ENCODE results near the gene FKBP15. TPM values are rescaled to one million over a fixed set of nuclear protein-coding genes. Genes with fewer than 3 reads are reported as not detected.

FKBP15 gene
- total RNA-seq, 1 experiment from 2014 or later, result 18.5 TPM

- H3T11ph ChIP-seq (ENCODE audit: low read length), result no peak overlapping the region
- no peak overlapping the region for H2BK15ac ChIP-seq (ENCODE audit: low read depth, low read length)
- no peaks in the 10 kb centered on the region for H4K20me1 ChIP-seq (ENCODE audit: control insufficient read depth, insufficient read depth, insufficient read length)
- H3K27me3 Mint-ChIP-seq (ENCODE audit: low read depth), result no peaks in the 10 kb centered on the region
- no peak overlapping the region for H3K4me2 ChIP-seq (ENCODE audit: insufficient read depth, insufficient read length, low read length)
- no peak overlapping the region for H3K23ac ChIP-seq (ENCODE audit: insufficient read length, low read depth, low read length)
- H3K9ac ChIP-seq (ENCODE audit: extremely low read depth, insufficient read length, low read length), result no peak overlapping the region
- H3K36me3 Mint-ChIP-seq (ENCODE audit: insufficient read depth in 1 of 3, low read depth in 3 of 3), result peaks cover 13 to 45% (median 32%) of the 10 kb centered on the region in 3 experiments; a peak in 6 of 7 replicates
- H2BK5ac ChIP-seq (ENCODE audit: insufficient read length, low read length), result no peak overlapping the region
- TF ChIP-seq CTCF (conservative IDR thresholded peaks at IDR 0.05), result no peak
- no peak overlapping the region for H3K27ac Mint-ChIP-seq
- H3K27me3 ChIP-seq (ENCODE audit: insufficient read depth, low read length), result no peaks in the 10 kb centered on the region
- H2BK12ac ChIP-seq (ENCODE audit: insufficient read length, low read depth, low read length), result no peak overlapping the region
- H2AK5ac ChIP-seq (ENCODE audit: insufficient read length, low read length), result no peak overlapping the region
- no peak overlapping the region for H4K91ac ChIP-seq (ENCODE audit: insufficient read length, low read depth, low read length)
- H3K79me2 ChIP-seq (ENCODE audit: insufficient read depth, low read length), result no peaks in the 10 kb centered on the region
- H3K4me1 ChIP-seq (ENCODE audit: insufficient read depth, low read length), result no peaks in the 10 kb centered on the region
- H3K4me1 Mint-ChIP-seq, result no peaks in the 10 kb centered on the region
- no peak overlapping the region for H2BK20ac ChIP-seq (ENCODE audit: low read depth, low read length, poor library complexity, severe bottlenecking)
- H2BK120ac ChIP-seq (ENCODE audit: low read depth, low read length, poor library complexity, severe bottlenecking), result no peak overlapping the region
- no peak overlapping the region for H4K8ac ChIP-seq (replicated peaks; ENCODE audit: insufficient read length, low read depth, low read length)
- H3K27ac ChIP-seq (ENCODE audit: insufficient read length, low read depth, low read length), result no peak overlapping the region
- H2AFZ ChIP-seq (ENCODE audit: low read length), result no peak overlapping the region
- no peak overlapping the region for H4K5ac ChIP-seq (ENCODE audit: insufficient read length, low read depth, low read length)
- H3K9me3 ChIP-seq (ENCODE audit: control insufficient read depth, low read depth, low read length), result no peaks in the 10 kb centered on the region
- WGBS (ENCODE audit: extremely low coverage, insufficient read length, low lambda C conversion rate), result no CpG with 5 or more reads among the region's 3 CpGs
- no peak overlapping the region for H3K14ac ChIP-seq (ENCODE audit: insufficient read depth, low read length)
- no peaks in the 10 kb centered on the region for H3K79me1 ChIP-seq (ENCODE audit: insufficient read depth, low read depth, low read length, poor library complexity, severe bottlenecking)
- no peak overlapping the region for H3K4me3 Mint-ChIP-seq
- no peaks in the 10 kb centered on the region for H3K23me2 ChIP-seq (ENCODE audit: insufficient read length, low read depth, low read length, poor library complexity, severe bottlenecking)
- H3K4ac ChIP-seq (ENCODE audit: low read depth, low read length), result no peak overlapping the region
- H3K9me3 Mint-ChIP-seq, result no peaks in the 10 kb centered on the region
- no peak for DNase-seq
- no peak overlapping the region for H3K56ac ChIP-seq (ENCODE audit: insufficient read length, low read depth, low read length)
- H3K18ac ChIP-seq (ENCODE audit: insufficient read length, low read depth, low read length), result no peak overlapping the region
Observed at GRCh38 chr9:113257863-113258262, 36.8 kb upstream of the FKBP15 start.
